Measurements from ENCODE around the gene ASB2.

GRCh38 chr14:93915800-93916199 lies 60.6 kb downstream of the ASB2 start:
- TF ChIP-seq SIN3A (IDR thresholded peaks at IDR 0.05; ENCODE audit: borderline replicate concordance, insufficient read depth, low read length) (no peak), POLR2AphosphoS5 (IDR thresholded peaks at IDR 0.05; ENCODE audit: low read depth, low read length) (no peak)

Data from PFSK-1 (cell line).